ENCODE results near the gene ITPKB.

GRCh38 chr1:226643177-226643576 is 95.9 kb downstream of the ITPKB start:
- TF ChIP-seq CTCF (IDR thresholded peaks at IDR 0.05) = no peak
- no peak for TF ChIP-seq POLR2A (IDR thresholded peaks at IDR 0.05)
